Stimulated activated CD4-positive, alpha-beta T cell treated with anti-CD3 and anti-CD28 coated beads, Interleukin-1b, Interleukin-23, amount 100 ng/mL, for 4 hours (primary cell): ENCODE measurements around the gene ZBP1.
"Not testable (repeated sequence)": the region's sequence is repeated elsewhere in the genome, so short reads cannot be mapped to it uniquely, and the experiment has no call there.

Source experiments
- DNase-seq, 2 donors: peaks; one replicate each; pipeline ENCODE4 v3.0.0-alpha.2; 2020; ENCODE audit warnings: low read depth in 2 of 2

Gene ZBP1

GRCh38 chr20:57647006-57647932 lies 27.0 kb upstream of the ZBP1 start:
- DNase-seq: no peak

GRCh38 chr20:57638895-57639236 lies 18.6 kb upstream of the ZBP1 start:
- no peak for DNase-seq

- DNase-seq: no peak
Measured at GRCh38 chr20:57638173-57638894, 18.1 kb upstream of the ZBP1 start.

- DNase-seq: no peak
Measured at GRCh38 chr20:57633945-57634491, 13.8 kb upstream of the ZBP1 start.

GRCh38 chr20:57632286-57632685 lies 12.1 kb upstream of the ZBP1 start:
- no peak for DNase-seq

GRCh38 chr20:57630061-57630460 lies 9.8 kb upstream of the ZBP1 start:
- no peak for DNase-seq

- not testable (repeated sequence) for DNase-seq
Measured at GRCh38 chr20:57629491-57629901, 9.3 kb upstream of the ZBP1 start.

GRCh38 chr20:57628962-57629308 lies 8.7 kb upstream of the ZBP1 start:
- DNase-seq: not testable (repeated sequence)

- peak in 1 of 2 donors; percentile 43 for DNase-seq
Measured at GRCh38 chr20:57628047-57628961, 8.1 kb upstream of the ZBP1 start.

GRCh38 chr20:57627339-57627738 lies 7.1 kb upstream of the ZBP1 start:
- no peak for DNase-seq

- no peak for DNase-seq
Measured at GRCh38 chr20:57625978-57626377, 5.8 kb upstream of the ZBP1 start.

GRCh38 chr20:57625181-57625958 lies 5.1 kb upstream of the ZBP1 start:
- no peak for DNase-seq

GRCh38 chr20:57624124-57624523 lies 3.9 kb upstream of the ZBP1 start:
- no peak for DNase-seq

- peak; percentile 48 to 57 for DNase-seq
Measured at GRCh38 chr20:57622579-57623381, 2.6 kb upstream of the ZBP1 start.

GRCh38 chr20:57622201-57622570 lies 2.0 kb upstream of the ZBP1 start:
- no peak for DNase-seq

- no peak for DNase-seq
Measured at GRCh38 chr20:57621421-57622200, 1.4 kb upstream of the ZBP1 start.

GRCh38 chr20:57620999-57621398 lies 773 bp upstream of the ZBP1 start:
- no peak for DNase-seq

- peak in 1 of 2 donors; percentile 37 for DNase-seq
Measured at GRCh38 chr20:57619051-57619831, 985 bp downstream of the ZBP1 start.

GRCh38 chr20:57618764-57619050 lies 1.5 kb downstream of the ZBP1 start:
- no peak for DNase-seq
